ENCODE results near the gene AP3S1.

- TF ChIP-seq, protein P1, sequence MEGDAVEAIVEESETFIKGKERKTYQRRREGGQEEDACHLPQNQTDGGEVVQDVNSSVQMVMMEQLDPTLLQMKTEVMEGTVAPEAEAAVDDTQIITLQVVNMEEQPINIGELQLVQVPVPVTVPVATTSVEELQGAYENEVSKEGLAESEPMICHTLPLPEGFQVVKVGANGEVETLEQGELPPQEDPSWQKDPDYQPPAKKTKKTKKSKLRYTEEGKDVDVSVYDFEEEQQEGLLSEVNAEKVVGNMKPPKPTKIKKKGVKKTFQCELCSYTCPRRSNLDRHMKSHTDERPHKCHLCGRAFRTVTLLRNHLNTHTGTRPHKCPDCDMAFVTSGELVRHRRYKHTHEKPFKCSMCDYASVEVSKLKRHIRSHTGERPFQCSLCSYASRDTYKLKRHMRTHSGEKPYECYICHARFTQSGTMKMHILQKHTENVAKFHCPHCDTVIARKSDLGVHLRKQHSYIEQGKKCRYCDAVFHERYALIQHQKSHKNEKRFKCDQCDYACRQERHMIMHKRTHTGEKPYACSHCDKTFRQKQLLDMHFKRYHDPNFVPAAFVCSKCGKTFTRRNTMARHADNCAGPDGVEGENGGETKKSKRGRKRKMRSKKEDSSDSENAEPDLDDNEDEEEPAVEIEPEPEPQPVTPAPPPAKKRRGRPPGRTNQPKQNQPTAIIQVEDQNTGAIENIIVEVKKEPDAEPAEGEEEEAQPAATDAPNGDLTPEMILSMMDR (IDR thresholded peaks at IDR 0.05): no peak
- TF ChIP-seq EP300 (IDR thresholded peaks at IDR 0.05): no peak
- TF ChIP-seq POLR2AphosphoS5 (IDR thresholded peaks at IDR 0.05): no peak
Observed at GRCh38 chr5:115817386-115817785, 24.3 kb upstream of the AP3S1 start.
